Stimulated activated CD8-positive, alpha-beta memory T cell treated with anti-CD3 and anti-CD28 coated beads, Interleukin-4, amount 100 ng/mL, for 24 hours (primary cell): Measurements from ENCODE around the gene GNAL.
"Not testable (repeated sequence)": the region's sequence is repeated elsewhere in the genome, so short reads cannot be mapped to it uniquely, and the experiment has no call there.

Experiments
- DNase-seq: peaks from one replicate; pipeline ENCODE4 v3.0.0-alpha.2; 2020; ENCODE audit warnings: low read depth

The GNAL gene

DNA sequence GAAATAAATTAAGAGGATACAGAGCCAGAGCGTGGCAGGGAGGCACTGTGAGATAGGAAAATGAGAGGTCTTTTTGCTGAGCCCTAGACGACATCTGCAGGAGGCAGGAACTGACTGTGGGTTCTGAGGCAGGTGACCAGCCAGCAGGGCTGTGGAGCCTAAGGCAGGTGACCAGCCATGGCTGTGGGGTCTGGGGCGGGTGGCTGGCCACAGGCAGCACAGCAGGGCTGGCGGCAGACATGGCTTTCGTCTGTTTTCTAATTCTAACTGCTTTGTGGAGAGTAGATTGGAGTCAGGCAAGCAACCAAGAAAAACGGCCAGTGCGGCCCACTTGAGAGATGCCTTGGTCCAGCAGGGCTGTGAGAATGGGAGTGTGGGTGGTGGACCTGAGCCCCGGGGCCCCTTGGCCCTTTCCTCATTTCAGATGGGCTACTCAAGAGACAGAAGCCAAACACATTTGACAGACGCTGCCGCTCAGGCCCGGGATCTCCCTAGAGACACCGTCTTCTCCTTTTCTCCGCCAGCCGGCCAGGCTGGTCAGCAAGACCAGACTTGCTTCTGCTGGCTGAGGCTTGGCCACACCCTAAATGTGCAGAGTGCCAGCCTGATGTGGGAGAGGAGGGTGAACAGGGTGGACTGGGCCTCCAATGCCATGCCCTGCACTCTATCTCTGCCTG, 19.7 kb upstream of the GNAL start:
- DNase-seq, result no peak

DNA sequence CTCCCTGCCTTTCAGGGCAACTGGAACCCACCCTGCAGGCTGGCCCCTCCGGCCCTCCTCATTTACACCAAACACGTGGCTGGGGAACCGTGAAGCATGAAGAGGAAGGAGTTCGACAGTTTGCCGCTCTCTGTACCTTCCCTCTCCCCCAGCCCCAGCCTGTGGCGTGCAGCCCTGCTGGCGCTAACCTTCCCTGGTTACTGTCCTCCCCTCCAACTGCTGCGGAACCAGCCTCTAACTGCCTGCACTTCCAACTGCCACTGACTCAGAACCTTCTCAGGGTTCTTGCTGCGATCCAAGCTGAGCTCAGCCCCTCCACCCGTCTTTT, 19.2 kb upstream of the GNAL start:
- DNase-seq, result no peak

DNA sequence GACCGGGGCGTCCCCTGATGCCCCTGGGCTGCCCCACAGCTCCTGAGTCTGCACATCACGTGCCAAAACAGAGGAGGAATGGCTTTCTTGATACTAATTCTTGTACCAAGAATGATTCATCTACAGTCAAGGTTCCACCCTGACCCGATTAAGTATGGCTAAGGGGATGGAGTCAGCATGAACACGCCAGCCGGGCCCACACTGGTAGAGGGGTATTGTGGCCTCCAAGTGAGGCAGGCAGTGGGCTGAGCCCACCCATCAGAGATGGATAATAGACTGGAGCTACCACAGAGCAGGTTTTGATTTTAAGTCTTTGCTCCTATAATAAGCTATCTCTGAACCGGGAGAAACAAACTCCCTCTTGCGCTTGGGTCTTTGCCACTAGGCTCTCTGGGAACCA, 17.9 kb upstream of the GNAL start:
- no peak for DNase-seq

DNA sequence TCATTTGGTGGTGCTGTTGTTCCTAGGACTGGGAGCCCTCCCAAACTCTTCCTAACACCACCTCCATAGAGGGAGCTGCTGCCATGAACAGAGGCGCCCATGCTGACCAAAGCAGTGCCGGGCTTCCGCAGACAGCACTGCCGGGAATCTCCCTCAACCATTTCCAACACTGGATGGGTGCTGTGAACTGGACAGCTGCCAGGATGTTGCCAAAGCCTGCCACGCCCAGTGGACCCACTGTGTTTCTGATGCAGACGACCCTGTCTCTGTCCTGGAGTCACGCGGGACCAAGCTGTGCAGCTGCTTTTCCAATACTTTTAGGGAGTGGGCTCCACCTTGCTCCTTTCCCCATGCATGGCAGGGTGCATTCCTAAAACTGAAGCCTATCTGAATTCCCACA, 16.9 kb upstream of the GNAL start:
- DNase-seq, result no peak

DNA sequence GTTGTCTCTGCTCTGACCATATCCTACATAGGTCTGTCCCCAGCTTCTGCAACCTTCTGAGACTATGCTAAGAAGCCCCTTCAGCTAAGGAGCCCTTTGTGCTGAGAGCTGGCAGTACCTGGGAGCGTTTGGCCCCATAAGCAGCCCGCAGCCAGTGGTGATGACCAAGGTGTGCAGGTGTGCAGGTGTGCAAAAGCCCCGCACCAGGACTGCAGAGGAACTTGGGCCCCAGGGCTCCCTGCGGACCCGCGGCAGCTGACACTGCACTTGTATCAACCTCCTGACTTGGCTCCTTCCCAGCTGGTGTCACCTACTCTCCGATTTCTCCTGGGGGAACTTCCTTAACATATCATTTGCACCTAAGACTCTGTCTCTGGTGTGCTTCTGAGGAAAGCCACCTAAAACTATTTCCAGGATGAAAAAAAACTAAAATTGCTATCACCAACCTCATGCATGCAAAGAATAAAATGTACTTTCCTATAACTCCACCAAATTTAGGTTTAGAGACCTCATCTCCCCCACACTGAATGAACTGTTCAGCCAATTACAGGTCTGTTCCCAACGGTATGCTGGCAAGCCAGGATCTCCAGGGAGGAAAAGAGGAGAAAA, 16.1 kb upstream of the GNAL start:
- DNase-seq, result no peak

DNA sequence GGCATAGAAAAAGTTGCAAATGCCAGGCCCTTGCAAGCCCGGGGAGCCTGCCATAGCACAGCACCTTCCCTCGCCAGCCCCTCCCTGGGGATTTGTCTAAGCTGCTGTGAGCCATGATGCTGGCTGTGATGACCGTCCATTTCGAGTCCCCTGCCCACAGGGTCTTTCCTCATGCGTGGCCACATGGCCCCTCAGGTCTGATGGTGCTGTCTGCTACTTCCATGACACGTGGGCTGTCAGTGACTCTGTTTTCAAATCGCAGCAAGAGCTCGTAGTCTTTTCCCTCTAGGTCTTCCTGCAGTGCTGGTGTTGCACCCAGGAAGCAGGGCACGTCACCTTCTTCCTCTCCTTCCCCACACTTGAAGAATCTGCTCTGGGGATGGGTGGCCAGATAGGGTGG, 15.5 kb upstream of the GNAL start:
- no peak for DNase-seq

DNA sequence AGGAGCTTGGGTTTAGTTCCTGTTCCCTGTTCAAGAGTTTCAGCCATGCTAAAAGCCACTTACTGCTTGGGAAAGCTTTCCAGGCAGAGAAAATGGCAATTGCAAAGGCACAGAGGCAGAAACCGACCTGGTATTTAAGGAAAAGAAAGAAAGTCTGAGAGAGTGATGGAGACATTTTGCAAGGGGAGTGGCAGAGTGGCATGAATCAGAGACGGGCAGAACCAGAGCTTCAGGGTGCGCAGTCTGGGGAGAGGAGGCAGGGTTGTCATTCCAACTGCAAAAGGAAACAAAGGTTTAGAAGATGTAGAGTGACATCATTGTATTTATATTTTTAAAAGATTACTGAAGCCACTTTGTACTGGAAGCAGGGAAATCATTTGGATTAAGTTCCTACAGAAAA, 14.9 kb upstream of the GNAL start:
- DNase-seq, result no peak

DNA sequence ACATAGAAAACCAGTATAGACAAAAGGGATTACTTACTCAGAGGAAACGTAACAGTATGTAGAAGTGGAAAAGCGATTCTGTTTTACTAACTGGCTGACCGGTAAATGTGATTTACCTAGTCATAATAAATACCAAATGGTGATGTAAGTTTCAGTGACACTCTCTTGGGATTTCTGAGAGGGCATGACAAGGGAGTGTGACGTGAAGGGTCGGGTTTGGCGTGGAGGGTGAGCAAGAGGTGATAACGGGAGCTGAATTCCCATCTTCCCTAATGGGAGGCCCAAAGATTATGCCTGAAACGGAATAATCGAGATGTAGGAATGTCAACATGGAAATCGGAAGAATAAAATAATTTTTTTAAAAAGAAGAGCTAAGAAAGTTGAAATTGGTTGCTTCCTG, 12.7 kb upstream of the GNAL start:
- no peak for DNase-seq

DNA sequence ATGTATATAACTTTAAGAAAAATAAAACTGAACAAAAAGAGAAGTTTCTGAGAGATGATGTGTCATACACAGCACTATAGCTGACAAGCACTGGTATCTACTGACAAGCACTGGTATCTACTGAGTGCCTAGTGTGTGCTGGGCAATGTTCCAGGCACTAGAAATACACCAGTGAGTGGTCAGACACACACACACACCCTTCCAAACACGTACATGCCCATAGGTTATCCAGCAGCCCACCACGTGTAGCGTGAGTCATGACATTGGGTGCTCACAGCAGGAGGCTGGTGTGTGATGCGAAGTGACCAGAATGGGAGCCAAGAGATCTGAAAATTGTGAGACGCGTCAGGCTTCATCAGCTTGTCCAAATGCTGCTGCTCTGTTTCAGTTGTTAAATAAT, 12.2 kb upstream of the GNAL start:
- no peak for DNase-seq

DNA sequence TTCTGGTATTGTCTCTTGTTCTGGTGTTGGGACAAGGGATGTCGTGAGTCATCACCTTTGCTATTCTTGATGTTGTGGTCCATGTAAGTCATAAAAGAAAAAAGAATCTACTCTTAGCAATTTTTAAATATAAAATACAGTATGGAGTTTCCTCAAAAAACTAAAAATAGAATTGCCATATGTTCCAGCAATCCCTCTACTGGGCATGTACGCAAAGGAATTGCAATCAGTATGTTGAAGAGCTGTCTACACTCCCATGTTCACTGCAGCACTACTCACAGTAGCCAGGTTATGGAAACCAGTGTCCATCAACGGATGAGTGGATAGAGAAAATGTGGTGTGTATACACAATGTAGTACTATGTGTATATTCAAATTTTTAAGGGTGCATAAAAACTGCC, 10.9 kb upstream of the GNAL start:
- no peak for DNase-seq

DNA sequence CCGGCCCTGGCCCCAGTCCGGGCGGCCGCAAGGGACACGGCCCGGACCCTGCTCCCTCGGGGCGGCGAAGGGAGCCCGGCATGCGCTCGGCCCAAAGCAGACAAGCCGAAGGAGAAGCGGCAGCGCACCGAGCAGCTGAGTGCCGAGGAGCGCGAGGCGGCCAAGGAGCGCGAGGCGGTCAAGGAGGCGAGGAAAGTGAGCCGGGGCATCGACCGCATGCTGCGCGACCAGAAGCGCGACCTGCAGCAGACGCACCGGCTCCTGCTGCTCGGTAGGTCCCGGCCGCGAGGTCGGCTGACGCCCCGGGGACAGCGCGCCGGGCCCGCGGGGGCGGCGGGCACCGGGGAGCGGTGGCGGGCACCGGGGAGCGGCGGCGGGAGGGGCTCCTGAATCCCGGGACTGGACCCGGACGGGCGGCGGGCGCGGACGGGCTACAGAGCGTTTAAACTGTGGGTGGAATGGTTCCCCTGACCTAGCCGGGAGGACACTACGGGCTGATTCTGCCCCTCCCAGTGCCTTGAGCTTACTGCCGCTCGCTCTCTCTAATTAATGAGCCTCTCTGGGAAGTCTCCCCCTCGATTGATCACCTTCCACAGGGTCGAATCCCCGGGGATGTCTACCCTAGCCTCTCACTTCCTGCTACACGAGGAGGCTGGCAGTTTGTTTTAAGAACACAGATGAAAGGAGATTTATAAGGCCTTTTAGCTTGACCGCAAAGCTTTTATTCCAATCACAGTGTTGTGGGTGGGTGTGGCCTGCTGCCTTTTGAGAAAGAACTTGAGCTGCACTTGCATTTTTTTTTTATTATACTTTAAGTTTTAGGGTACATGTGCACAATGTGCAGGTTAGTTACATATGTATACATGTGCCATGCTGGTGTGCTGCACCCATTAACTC, 853 bp downstream of the GNAL start:
- DNase-seq, result no peak

DNA sequence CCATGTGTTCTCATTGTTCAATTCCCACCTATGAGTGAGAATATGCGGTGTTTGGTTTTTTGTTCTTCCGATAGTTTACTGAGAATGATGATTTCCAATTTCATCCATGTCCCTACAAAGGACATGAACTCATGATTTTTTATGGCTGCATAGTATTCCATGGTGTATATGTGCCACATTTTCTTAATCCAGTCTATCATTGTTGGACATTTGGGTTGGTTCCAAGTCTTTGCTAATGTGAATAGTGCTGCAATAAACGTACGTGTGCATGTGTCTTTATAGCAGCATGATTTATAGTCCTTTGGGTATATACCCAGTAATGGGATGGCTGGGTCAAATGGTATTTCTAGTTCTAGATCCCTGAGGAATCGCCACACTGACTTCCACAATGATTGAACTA, 1.6 kb downstream of the GNAL start:
- DNase-seq, result not testable (repeated sequence)

DNA sequence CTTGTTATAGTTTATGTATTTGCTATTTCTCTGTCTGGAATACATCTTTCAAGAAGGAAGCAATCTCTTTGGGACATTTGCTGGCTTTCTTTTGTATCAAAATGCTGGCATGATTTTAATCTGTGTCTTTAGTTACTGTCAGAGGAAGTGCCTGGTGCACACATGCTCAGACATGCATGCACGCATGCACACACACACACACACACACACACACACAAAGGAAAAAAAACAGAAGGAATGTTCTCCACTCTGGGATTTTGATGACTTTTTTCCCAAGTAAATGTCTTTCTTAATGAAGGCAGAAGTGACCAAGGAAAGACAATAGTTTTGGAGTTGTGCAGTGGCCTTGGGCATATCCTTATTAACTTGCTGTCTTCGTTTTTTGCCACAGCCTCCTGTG, 6.7 kb downstream of the GNAL start:
- DNase-seq, result no peak

DNA sequence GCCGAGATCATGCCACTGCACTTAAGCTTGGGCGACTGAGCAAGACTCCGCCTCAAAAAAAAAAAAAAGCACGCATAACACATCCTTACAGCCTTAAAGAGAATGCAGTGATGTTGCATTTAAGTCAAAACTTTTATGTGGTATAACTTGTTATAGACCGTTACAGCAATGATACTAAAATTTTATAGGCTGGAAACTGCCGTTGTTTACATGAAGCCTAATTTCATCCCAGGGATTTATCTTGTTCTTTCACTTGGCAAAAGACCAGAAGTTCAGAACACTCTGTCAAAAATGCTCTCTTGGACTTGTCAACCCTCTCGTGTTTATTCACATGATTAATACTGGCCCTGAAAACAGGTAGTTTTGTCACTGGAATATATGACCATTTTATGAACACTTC, 7.4 kb downstream of the GNAL start:
- DNase-seq, result no peak

DNA sequence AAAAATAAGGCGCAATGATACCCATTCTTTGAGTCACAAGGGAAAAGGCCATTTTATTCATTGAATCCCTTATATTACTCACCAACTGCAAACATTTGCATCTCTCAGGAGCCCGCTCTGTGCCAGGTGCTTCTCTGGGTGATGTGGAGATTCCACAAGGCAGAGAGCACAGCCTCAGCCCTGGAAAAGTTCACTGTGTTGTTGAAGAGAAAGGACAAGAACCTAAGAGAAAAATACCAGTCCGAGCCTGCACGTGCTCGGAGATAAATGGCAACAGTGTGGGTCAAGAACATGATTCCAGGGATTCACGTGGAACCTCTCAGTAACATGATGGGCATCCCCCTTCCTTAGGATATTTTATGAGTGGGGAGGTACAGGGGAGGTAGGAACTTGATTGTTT, 11.8 kb downstream of the GNAL start:
- DNase-seq, result no peak

DNA sequence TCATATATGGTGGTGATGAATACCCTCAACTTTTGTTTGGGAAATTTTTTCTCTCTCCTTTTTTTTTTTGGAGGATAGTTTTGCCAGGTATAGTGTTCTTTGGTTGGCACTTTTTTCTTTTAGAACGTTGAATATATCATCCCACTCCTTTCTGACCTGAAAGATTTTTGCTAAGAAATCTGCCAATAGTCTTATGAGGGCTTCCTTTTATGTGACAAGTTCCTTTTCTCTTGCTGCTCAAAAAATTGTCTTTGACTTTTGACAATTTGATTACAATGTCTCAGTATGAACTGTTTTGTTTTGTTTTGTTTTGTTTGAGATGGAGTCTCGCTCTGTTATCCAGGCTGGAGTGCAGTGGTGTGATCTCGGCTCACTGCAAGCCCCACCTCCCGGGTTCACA, 21.5 kb downstream of the GNAL start:
- no peak for DNase-seq

DNA sequence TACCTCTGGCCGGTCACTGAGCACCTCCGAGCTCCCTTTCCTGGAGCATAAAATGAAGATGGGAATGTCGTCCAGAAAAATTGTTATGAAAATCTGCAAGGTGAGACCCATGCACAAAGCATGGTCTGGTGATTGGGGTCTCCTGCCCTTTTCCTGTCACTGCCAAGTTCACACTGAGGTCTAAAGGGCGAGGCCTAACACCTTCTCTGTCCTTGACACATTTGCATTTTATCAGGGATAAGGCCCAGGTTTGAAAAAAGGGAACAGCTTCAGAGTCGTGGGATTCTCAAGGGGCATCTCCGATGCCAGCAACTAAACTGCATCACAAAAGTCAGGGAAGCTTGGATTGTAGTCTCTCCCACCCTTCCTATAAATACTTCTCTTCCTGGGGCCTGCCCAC, 24.7 kb downstream of the GNAL start:
- no peak for DNase-seq

DNA sequence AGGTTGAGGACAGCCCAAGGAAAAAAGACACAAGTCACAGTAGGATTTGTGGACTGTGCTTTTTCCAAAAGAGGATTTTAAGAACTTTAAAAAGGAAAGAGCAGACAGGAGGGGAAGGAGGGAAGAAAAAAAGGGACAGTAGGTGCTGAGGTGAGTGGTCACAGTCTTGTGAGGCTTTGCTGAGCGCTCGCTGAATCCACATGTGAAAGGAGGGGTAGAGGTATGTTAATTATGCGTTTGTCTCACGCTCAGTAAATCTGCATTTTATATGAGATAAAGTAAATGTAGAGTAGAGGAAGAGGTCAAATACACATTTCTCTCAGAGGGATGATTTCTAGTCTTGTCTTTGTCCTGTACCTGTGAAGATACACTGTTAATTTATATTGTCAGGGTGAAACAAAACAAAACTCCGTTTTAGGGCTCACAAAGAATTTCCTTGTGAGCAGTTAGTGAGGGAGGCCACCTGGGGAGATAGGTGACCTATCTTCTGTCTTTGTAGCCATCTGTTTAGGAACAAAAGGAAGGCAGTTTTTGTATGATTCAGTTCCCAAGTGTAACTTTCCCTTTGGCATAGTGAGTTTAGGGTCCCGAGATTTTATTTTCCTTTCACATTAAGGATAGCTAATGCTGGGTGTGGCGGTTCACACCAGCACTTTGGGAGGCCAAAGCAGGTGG, 25.3 kb downstream of the GNAL start:
- no peak for DNase-seq

DNA sequence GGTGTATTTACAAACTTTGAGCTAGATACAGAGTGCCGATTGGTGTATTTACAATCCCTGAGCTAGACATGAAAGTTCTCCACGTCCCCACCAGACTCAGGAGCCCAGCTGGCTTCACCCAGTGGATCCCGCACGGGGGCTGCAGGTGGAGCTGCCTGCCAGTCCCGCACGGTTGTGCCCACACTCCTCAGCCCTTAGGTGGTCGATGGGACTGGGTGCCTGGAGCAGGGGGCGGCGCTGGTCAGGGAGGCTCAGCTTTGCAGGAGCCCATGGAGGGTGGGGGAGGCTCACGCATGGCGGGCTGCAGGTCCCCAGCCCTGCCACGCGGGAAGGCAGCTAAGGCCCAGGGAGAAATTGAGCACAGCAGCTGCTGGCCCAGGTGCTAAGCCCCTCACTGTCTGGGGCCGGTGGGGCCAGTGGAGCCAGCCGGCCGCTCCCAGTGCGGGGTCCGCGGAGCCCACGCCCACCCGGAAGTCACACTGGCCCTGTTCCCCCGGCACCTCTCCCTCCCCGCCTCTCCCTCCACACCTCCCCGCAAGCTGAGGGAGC, 27.8 kb downstream of the GNAL start:
- not testable (repeated sequence) for DNase-seq

DNA sequence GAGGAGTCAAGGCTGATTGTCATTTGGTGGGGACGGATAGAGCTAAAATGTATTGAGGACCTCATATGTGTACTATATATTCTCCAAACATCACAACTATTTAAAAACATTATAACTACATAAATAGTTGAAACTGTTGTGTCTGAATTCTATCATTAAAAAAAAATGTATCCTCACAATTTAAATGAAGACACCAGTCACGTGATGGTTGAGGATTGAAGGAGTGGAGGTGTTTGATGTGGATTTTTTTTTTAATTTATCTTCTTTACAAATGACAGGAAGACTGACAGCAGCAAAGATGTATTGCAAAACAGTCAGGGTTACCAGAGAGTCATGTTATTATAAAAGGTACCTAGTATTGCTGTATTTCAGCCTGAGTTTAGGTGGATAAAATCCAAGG, 30.0 kb downstream of the GNAL start:
- DNase-seq, result no peak

DNA sequence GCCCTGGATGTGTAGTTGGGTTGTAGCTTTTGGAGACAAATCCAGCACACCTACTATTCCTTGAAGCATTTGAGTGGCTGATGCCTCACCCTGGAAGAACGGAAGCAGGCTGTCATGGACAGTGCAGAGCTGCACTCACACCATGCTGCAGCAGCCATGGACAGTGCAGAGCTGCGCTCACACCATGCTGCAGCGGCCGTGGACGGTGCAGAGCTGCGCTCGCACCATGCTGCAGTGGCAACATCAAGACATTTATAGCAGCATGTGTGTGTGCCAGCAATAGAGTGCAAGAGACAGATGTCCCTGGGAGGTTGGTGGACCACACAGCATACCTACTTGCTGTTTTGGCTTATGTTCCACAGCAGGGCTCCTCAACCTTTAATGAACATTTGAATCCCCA, 30.6 kb downstream of the GNAL start:
- no peak for DNase-seq

DNA sequence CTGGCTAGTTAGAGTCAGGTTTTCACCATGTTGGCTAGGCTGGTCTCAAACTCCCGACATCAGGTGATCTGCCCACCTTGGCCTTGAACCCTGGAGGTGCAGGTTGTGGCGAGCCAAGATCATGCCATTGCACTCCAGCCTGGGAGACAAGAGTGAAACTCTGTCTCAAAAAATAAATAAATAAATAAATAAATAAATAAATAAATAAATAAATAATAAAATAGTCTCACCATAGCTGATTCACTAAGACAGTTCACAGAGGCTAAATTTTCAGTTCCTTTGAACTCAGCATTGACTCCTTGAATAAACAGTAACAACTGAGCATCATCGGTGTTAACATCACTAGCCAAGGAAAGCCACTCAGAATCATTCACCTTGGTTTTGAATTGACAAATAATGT, 32.7 kb downstream of the GNAL start:
- DNase-seq, result no peak

DNA sequence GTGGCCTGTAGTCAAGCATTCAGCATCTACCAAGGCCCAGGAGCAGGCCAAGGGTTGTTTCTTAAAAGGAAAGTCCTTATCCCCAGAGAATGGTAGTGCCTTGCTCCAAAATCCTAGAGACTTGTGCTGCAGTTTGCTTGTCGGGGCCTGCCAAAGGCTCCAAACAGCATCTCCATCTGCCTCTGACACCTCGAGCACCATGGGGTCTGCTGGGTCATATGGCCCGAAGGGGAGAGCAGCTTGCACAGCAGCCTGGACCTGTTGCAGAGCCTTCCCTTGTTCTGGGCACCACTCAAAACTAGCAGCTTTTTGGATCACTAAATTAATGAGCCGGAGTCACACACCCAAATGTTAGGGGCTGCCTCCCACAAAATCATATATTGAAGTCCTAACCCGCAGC, 35.7 kb downstream of the GNAL start:
- no peak for DNase-seq
